Stimulated activated CD8-positive, alpha-beta memory T cell treated with anti-CD3 and anti-CD28 coated beads, Interleukin-7, amount 100 ng/mL, for 48 hours (primary cell): Measurements from ENCODE around the gene RLBP1.

Experiments
- DNase-seq, 2 donors: peaks; one replicate each; pipeline ENCODE4 v3.0.0-alpha.2; 2020; ENCODE audit warnings: low read depth in 1 of 2; ENCODE audit errors: extremely low read depth in 1 of 2

The RLBP1 gene

GRCh38 chr15:89179966-89180875 is 41.2 kb downstream of the RLBP1 start:
- peak in 1 of 2 donors; percentile 60 for DNase-seq

GRCh38 chr15:89178307-89178977 is 42.9 kb downstream of the RLBP1 start:
- DNase-seq = no peak

- DNase-seq = peak in 1 of 2 donors; percentile 49
These were observed 43.6 kb downstream of the RLBP1 start for GRCh38 chr15:89177633-89178306.

- DNase-seq = no peak
These were observed 44.3 kb downstream of the RLBP1 start for GRCh38 chr15:89177116-89177515.

- DNase-seq = no peak
These were observed 45.7 kb downstream of the RLBP1 start for GRCh38 chr15:89175617-89176191.

GRCh38 chr15:89174476-89174875 is 46.9 kb downstream of the RLBP1 start:
- DNase-seq = no peak

- DNase-seq = no peak
These were observed 48.5 kb downstream of the RLBP1 start for GRCh38 chr15:89172921-89173320.

- DNase-seq = peak in 1 of 2 donors; percentile 18
These were observed 50.0 kb downstream of the RLBP1 start for GRCh38 chr15:89171136-89172072.

GRCh38 chr15:89170364-89170763 is 51.0 kb downstream of the RLBP1 start:
- DNase-seq = no peak

GRCh38 chr15:89168316-89168833 is 53.0 kb downstream of the RLBP1 start:
- no peak for DNase-seq

GRCh38 chr15:89167267-89168176 is 53.9 kb downstream of the RLBP1 start:
- peak; percentile 41 to 63 for DNase-seq

- no peak for DNase-seq
These were observed 55.7 kb downstream of the RLBP1 start for GRCh38 chr15:89165677-89166076.

GRCh38 chr15:89164712-89165211 is 56.6 kb downstream of the RLBP1 start:
- DNase-seq = no peak

- no peak for DNase-seq
These were observed 57.9 kb downstream of the RLBP1 start for GRCh38 chr15:89163271-89164055.

- DNase-seq = no peak
These were observed 59.7 kb downstream of the RLBP1 start for GRCh38 chr15:89161666-89162065.
